Non-pigmented ciliary epithelial cell (primary cell): ENCODE measurements around the gene CNTNAP5.

Experiments
- DNase-seq: peaks from one replicate; pipeline ENCODE4 v3.0.0-alpha.2; 2010; ENCODE audit warnings: low read depth

CNTNAP5 gene

DNA sequence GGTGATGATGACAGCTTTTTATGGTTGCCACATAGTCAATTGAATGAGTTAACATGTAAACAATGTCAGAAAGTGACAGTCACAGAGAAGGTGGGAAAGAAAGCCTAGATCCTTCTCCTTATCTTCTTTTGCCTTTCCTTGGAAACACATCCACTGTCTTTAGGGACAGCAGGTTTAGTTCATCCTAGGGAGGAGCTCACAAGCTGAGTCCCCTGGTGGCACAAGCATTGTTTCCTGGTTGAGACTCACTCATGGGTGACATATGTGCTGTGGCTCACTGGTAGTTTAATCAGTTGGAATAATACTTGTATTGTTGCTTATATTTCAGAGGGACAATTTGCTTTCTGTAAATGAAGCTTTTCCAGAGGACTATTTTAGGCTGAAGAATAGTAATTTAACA lies 598.5 kb downstream of the CNTNAP5 start:
- DNase-seq, result no peak

DNA sequence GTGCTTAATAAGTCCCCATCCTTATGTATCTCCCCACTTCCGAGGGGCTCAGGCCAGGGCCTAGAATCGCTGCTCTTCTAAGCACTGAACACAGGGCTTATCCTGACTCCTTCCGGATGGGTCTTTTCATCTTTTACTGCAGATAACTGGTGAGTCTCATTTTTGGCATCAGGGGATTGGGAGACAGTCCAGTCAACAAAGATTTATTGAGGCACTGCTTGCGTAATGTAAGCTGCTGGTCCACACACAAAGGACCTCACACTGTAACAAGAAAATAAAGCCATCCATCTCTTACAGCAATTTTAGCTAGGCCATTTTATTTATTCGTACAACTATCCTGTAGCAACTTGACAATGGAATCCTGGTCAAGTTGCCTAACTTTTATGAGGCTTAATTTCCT lies 600.5 kb downstream of the CNTNAP5 start:
- DNase-seq, result no peak

DNA sequence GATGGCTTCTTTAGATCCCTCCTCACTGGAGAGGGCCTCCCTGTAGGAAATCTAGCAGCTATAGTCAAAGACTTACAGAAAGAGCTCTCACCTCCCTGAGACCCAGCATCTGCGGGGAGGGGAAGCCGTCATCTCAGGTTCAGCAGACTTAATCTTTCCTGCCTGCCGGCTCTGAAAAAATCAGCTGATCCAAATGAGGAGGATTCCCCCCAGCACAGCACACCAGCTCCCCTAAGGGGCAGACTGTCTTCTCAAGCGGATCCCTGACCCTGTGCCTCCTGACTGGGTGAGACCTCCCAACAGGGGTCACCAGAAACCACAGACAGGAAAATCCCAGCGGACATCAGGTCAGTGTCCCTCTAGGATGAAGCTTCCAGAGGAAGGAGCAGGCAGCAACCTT lies 601.9 kb downstream of the CNTNAP5 start:
- no peak for DNase-seq

DNA sequence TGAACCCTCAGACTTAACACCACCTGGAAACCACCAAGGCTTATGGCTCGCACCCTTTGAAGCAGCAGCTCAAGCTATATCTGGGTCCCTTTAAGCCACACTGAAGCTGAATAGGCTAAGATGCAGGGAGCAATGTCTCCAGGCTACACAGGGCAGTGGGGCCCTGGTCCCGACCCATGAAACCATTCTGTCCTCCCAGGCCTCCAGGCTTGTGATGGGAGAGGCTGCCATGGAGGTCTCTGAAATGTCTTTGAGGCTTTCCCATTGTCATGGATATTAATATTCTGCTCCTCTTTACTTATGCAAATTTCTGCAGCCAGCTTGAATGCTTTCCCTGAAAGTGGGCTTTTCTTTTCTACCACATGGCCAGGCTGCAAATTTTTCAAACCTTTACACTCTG lies 608.7 kb downstream of the CNTNAP5 start:
- no peak for DNase-seq

DNA sequence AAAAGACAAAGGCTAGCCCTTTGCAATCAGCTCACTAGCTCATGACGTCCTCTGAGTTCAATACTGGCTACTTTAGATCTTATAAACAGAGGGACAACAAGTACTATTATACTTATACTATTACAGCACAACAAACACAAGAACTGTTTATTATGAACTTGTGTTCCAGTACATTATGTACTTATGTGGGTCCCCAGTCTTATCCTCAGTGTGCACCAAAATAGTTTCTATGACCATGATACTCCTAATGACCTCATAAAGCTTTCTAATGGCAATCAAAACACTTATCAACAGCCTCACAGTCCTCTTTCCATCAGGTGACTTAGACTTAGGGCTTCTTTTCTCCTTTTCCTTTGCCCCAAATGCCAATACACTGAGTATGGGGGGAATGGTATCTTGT lies 614.4 kb downstream of the CNTNAP5 start:
- no peak for DNase-seq

DNA sequence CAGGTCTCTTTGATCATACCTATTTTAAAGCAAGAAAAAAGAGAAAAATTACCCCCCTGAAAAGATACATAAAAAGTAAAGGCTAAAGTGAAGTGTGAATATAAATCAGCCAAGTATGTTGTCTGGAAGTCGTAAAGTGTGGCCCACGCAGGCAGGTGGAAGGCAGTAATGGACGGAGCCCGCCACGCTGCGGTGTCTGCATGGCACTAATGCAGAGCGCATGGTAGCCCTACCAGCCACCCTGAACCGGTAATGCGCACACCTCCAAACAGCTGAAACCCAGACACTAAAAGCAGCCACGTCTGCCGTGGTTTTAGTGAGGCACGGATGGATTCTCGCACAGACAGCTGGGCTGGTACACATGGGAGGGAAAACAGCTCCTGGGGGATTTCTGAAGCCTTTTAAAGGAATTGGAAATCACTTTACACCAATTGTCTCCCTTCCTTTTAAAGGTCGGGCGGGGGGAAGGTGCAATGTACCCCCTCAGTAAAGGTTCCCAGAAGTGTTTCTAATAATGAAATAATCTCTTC lies 615.2 kb downstream of the CNTNAP5 start:
- DNase-seq, result no peak

DNA sequence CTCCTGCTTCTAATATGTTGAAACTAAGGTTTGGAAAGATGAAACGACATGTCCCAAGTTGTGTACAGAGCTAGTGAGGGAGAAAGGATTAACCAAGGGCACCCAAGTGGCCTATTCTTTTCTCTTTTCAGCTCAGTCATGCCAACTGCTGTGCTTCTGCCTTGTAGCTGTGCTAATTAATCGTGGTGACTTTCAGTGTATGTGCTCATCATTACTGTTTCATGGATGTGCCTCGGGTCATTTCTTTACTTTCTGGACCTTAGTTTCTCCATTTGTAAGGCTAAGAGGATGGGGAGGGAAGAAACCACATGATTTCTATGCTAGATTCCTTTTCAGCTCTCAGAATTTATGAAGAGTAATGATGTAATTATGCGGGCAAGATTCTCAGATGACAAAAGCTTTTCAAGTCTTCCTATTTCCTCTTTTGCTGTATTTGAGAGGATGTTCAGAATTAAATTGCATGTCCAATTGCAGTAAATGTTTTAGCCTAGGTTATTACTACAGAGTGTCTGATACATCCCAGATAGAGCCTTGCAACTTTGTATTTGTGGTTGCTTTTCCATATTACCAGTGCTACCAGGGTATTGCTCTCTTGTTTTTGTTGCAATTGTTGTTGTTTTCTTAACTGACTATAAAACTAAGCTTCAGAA lies 621.2 kb downstream of the CNTNAP5 start:
- no peak for DNase-seq

DNA sequence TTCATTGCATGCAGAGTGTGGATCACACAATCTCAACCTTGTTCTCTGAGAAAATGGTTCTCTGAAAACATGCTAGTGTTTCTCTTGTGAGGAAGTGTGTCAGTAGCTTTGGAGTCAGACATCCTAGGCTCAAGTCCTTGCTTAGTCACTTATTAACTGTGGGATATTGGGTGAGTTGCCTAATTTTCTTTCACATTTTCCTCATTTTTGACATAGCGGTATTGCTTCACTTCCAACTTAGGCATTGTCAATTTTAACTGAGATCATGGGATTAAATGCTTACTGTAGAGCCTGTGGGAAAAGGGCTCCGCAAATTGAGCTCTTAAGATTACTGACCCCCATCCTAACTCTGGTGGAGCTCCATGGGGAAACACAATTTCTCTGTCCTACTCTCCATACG lies 622.2 kb downstream of the CNTNAP5 start:
- no peak for DNase-seq

DNA sequence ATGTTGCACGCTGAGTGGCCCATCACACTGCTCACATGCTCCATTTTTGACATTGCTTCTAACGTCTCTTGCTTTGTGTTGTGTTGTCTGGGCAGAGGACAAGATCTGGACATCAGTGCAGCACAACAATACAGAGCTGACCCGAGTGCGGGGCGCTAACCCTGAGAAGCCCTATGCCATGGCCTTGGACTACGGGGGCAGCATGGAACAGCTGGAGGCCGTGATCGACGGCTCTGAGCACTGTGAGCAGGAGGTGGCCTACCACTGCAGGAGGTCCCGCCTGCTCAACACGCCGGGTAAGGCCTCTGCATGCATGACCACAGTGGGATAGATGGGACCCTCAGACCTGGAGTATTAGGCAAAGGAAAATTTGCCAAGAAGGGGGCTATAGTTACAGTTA lies 622.6 kb downstream of the CNTNAP5 start:
- no peak for DNase-seq

DNA sequence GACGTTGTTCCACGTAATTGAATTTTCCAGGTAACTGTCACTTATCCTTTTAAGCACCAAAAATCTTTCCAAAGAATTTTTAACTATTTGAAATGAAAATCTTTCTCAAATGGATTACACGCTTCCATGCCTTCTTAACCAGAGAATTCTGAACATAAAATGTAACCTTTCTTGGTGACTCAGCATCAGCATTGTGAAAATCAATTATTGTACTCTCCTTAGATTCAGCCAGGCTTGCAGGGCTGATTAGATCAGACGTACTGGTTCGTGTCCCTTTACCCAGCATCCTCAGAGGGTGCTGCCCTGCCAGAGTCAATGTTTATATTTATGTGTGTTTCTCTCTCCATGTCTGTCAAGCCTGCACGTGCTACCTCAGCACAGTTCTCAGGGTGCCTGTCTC lies 623.9 kb downstream of the CNTNAP5 start:
- DNase-seq, result no peak

DNA sequence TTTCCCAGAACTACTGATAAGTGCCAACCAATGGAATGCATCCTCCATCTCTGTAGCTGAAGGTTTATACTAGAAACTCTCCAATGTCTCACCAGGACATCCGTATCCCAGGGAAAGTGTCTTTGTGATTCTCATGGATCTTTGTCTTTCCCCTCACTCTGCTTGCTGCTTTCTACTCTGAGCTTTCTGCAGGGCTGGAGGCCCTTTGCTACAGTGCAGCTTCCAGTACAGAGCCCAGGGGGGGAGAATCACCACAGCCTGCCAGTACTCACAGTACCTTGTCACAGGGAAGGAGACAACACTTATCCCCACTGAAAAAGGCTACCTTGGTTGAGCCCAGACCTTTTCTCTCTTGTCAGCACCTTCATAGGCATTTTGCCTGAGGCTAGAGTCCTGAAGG lies 627.0 kb downstream of the CNTNAP5 start:
- no peak for DNase-seq

DNA sequence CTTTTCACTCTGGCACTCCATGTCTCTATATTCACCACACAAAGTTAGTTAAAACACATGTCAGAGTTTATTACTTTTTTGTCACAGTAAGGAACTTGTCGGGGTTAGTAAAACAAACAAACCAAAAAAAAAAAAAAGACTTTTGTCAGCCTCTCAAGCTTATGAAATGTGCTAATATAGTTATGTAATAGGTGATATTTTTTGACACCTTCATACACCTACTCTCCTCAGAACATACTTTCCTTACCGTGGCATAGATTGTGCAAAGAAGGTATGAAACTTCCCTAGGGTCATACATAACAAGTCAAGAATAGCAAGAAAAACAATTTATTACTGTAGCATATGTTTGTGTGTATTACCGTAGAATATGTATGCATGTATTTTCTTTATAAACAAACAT lies 633.3 kb downstream of the CNTNAP5 start:
- no peak for DNase-seq

DNA sequence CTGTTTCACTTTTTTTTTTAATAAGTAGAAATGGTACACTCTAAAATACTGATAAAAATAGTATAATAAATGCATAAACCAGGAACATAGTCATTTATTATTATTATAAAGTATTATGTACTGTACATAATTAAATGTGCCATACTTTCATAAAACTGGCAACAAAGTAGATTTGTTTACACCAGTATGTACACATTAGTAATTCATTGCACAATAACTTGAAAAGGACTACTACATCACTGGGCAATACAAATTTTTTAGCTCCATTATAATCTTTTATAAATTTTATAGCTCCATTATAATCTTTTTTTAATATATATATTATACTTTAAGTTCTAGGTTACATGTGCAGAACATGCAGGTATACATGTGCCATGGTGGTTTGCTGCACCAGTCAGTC lies 636.5 kb downstream of the CNTNAP5 start:
- DNase-seq, result no peak

DNA sequence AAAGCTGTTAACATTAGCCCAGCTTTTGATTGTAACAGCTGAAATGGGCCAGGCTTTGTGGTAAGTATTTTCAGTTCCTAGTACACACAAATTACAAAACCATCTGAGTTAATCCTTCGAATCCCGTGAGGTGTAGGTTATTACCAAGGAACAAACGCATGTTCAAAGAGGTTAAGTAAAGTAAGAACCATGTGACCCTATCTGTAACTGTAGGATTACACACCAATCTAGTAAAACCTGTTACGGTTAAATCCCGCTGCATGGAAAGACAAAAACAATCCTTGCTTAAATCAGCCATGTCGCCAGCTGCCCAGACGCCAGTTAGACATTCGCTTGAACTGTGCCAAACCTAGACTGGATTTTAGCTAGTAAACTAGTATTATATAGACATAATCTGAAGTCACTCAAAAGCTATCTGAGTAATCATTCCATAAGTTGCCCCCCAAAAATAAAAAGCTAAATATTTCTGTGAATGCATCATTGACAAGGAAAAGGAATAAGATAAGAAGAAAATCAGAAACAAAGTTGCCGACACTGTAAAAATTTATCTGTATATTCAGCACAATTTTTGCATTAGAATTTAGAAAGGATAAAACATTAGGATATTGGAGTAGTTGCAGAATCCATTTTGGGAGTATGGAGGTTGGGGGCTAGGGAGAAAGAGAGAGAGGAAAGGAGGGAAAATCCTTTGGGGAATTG lies 638.0 kb downstream of the CNTNAP5 start:
- DNase-seq, result no peak

DNA sequence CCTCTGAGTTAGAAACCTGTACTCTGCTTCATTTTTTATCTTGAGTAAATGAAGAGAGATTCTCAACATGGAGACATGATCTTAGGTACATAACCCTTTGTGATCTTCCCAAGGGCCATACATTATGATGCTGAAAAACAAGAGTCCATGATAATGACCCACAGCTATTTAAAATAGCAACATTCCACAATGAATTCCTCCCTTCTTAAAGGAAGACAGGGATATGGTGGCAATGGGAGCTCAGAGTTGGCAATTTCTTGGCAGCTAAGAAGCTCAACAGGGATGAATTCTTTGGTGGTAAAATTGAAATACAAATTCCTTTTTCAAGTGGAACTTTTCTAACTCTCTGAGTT lies 638.5 kb downstream of the CNTNAP5 start:
- no peak for DNase-seq

DNA sequence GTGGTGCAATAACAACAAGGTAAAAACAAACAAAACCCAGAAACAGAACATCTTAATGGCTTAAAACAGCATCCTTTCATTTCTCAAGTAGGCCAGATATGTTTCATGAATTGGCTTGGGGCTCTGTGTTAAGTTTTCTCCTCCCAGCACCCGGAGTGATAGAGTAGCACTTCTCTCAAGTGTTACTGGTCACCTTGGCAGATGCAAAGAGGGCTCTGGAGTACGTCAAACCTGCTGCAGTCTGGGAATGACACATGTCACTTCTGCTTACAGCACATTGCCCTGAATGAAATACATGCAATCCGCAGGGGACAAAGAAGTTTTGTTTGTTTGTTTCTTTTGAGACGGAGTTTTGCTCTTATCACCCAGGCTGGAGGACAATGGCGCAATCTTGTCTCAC lies 639.3 kb downstream of the CNTNAP5 start:
- DNase-seq, result no peak

DNA sequence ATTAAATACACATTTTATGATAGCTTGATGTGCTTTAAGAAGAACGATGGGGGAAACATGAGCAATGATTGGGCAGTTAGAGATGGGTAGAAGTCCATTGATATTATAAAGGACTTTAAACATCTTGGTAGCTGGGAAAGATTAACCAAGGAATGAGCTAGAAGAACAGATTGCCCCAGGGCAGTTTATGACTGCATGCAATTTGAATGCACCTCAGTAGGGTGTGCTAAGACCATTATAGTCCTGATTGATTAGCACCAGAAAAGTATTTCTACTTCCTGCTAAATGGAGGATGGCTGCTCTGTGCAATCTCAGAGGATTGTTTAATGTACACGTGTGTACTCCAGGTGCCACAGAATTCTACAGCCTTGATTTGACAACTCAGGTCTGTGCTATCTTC lies 641.9 kb downstream of the CNTNAP5 start:
- no peak for DNase-seq

DNA sequence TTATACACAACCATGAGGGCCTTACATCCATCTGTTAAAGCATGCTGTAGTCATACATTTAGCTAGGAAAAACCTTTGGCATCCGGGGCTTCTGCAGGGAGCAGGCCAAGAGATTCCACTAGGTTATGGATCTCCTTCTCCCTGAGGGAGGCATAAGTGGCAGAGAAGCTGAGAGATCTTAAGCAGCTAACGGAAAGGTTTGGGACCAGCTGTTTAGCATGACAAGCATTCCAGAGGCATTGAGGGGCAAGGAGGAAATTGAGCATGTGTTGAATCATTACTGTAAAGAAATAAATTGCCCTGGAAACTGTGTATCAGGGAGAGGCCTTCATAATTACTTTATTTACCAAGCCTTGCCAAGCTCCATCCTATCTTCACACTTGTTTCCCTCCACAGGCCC lies 643.1 kb downstream of the CNTNAP5 start:
- DNase-seq, result no peak

DNA sequence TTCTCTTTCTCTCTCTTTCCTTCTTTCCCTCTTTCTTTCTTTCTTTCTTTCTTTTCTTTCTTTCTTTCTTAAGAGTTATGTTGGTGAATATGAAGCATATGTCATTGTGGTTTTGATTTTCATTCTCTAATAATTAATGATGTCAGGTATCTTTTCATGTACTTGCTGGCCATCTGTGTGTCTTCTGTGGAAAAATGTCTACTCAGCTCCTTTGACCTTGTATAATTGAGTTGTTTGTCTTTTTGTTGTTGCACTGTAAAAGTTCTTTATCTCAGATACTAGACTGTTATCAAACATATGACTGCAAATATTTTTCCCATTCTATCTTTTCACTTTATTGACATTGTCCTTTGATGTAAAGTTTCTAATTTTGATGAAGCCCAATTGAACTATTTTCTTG lies 645.1 kb downstream of the CNTNAP5 start:
- no peak for DNase-seq

DNA sequence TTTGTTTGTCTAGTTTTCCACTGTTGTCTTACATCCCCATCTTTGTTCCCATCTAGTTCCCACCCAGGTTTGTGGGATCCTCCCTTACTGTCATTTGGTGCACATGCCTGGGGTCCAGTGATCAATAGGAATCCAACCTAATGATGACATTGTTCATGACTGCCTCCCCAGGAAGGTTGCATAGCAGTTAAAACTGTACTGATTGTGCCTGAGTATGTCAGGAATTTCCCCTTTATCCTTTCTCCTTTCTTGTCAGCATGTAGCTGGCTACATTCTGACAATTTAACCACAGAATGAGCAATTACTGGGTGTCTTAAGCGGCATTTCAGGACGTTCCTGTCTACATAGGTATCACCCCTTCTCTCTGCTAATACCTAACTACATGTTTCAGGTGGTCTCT lies 653.0 kb downstream of the CNTNAP5 start:
- DNase-seq, result no peak

DNA sequence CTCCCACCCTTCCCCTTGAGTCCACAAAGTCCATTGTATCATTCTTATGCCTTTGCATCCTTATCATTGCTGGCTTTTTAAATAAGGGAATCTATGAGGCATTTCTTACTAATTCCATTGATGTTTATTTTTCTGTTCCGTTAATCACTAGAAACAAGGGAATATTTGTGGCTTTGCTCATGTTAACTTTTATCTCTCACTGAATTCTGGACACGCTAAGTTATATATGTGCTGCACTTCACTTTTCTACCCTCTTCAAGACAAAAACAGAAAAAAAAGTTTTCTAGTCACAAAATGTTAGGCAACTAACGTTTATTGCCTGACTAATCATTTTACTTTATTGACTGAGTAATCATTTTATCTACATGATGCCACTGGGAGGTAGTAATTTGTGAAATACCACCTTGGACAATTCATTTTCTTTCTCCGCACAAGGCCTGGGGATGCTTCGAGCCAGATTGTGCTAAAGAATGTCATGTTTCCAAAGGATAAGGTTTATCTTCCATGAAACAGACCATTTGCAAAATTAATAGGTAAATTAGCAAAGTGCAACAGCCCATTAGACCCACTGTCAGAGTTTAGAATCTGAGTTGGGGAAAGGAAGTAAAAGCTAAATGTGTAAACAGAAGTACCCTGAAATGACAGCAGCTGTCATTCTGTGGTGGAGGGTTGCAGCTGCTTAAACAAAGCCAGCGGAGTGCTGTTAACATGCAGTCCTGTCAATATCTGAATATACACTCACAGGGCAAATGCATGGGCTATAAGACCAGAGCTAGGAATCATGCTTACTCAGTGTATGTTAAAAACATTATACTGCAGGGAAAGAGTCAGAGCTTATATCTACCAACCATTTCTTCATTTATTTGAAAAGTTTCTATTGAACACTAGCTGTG lies 658.7 kb downstream of the CNTNAP5 start:
- DNase-seq, result no peak

DNA sequence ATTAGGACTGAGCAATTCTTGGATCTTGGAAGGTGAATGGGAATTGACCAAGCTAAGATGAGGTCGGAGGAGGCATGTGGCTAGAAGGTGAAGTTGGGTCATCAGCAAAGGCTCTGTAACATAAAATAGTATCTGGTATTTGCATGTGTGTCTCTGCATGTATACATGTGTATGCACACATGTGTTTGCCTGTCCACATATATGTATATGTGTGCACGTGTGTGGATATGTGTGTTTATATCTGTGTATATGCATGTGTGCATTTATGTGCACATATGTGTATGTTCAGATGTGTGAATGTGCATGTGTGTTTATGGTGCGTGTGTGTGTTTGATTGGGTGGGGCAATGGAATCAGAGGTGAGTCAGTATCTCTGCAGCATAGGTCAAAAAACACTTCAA lies 664.3 kb downstream of the CNTNAP5 start:
- DNase-seq, result no peak

DNA sequence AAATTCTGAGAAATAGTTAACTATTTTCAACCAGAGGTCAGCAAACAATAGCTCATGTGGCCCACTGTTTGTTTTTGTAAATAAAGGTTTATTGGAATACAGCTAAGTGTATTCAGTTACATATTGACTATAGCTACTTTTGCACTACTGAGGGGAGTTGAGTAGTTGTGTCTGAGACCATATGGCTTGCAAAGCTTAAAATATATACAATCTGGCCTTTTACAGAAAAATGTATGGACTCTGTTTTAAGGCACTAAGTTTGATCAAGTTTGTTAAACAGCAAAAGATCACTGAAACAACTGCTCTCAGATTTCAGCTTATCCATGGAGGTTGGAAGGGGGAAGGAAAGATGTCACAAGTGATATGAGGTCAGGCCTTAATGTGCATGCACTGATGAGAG lies 667.1 kb downstream of the CNTNAP5 start:
- no peak for DNase-seq
